HepG2 (cell line): ENCODE results near the gene ENO1. TPM values are rescaled to one million over a fixed set of nuclear protein-coding genes. Genes with fewer than 3 reads are reported as not detected.
A peak's percentile ranks its signal among the peaks of the same experiment; 100 is the strongest.

Source experiments
- ATAC-seq: fragments of 200-7000 bp; cut with Tn5 transposase; 3 replicates; pipeline ENCODE4 v1.9.1; 2020; ENCODE audit warnings: mild to moderate bottlenecking, moderate library complexity
- BruUV-seq: library from RNA; stranded (reverse); fragments of 400-500 nt; replicated peaks from 2 replicates; lab custom pipeline; 2021; lab: Mats Ljungman, UMichigan
- CTCF ChIA-PET: fragments of 300-600 bp; formaldehyde crosslinking; extraction: SDS; loops from one replicate; lab custom pipeline; 2021; ENCODE audit warnings: low total read pairs, inconsistent platforms, low intra/inter-chr PET ratio; lab: Yijun Ruan, JAX
- POLR2A ChIA-PET: fragments of 350-600 bp; sonication (Branson Sonifier 250); formaldehyde crosslinking; loops from one replicate; lab custom pipeline; 2020; ENCODE audit warnings: antibody characterized with exemption, inconsistent platforms; lab: Yijun Ruan, JAX
- DNase-seq: peaks from one replicate; pipeline ENCODE4 v3.0.0-alpha.2; 2015; ENCODE audit warnings: low spot score
- FAIRE-seq: peaks from 3 replicates; lab custom pipeline; 2011; peaks lifted over from hg19 to GRCh38; lab: Jason Lieb, UNC
- H2AFZ ChIP-seq: one replicate; pipeline ENCODE4 v1.6.1; 2011; ENCODE audit warnings: low read length, inconsistent platforms
- H3K27ac ChIP-seq: fragments of 300-600 bp; 3 replicates; pipeline ENCODE4 v1.8.0; 2011; ENCODE audit warnings: mixed run types, mild to moderate bottlenecking, mixed read lengths, low read length, inconsistent platforms; ENCODE audit not compliant: insufficient read depth; ENCODE audit errors: extremely low read length
- H3K27me3 ChIP-seq, 2 experiments: fragments of 200-600 bp in 1 of 2; 2 replicates in 1 of 2; 3 replicates in 1 of 2; pipeline versions ENCODE4 v1.6.0 to v1.8.0; 2011; ENCODE audit warnings: low read length in 2 of 2, mild to moderate bottlenecking in 2 of 2, moderate library complexity in 2 of 2, inconsistent platforms in 1 of 2; ENCODE audit not compliant: insufficient read depth in 2 of 2, control insufficient read depth in 1 of 2
- H3K36me3 ChIP-seq, 2 experiments: fragments of 200-600 bp in 1 of 2; replicated peaks in 1 of 2; 2 replicates in 1 of 2; 3 replicates in 1 of 2; pipeline versions ENCODE4 v1.5.1 to v1.8.0; 2011; ENCODE audit warnings: low read length in 2 of 2, inconsistent platforms in 1 of 2; ENCODE audit not compliant: insufficient read depth in 2 of 2, control insufficient read depth in 1 of 2
- H3K4me1 ChIP-seq: 2 replicates; pipeline ENCODE4 v1.5.1; 2012; ENCODE audit warnings: low read length, inconsistent platforms; ENCODE audit not compliant: insufficient read depth
- H3K4me2 ChIP-seq: 2 replicates; pipeline ENCODE4 v1.6.0; 2011; ENCODE audit warnings: low read depth, low read length, inconsistent platforms
- H3K4me3 ChIP-seq, 3 experiments: fragments of 200-600 bp in 1 of 3; sonication (generic), shearing (Covaris generic) in 1 of 3; replicated peaks in 1 of 3; 2 replicates each; pipeline ENCODE4 v1.5.1; 2011 to 2016; ENCODE audit warnings: low read length in 3 of 3, inconsistent platforms in 2 of 3, low read depth in 2 of 3, mild to moderate bottlenecking in 2 of 3, control low read depth in 1 of 3, mixed read lengths in 1 of 3; ENCODE audit not compliant: insufficient read depth in 1 of 3
- H3K79me2 ChIP-seq: one replicate; pipeline ENCODE4 v1.6.1; 2011; ENCODE audit warnings: low read length, inconsistent platforms; ENCODE audit not compliant: insufficient read depth
- H3K9ac ChIP-seq: 2 replicates; pipeline ENCODE4 v1.6.0; 2011; ENCODE audit warnings: mild to moderate bottlenecking, low read depth, low read length, inconsistent platforms; ENCODE audit not compliant: insufficient read depth
- H3K9me3 ChIP-seq: 2 replicates; pipeline ENCODE4 v1.5.1; 2012; ENCODE audit warnings: mild to moderate bottlenecking, low read length
- H4K20me1 ChIP-seq: 2 replicates; pipeline ENCODE4 v1.6.0; 2011; ENCODE audit warnings: inconsistent platforms, mild to moderate bottlenecking, low read length, moderate library complexity; ENCODE audit not compliant: insufficient read depth
- MAFG ChIP-seq: sonication (generic); formaldehyde crosslinking; IDR thresholded peaks from 2 replicates; pipeline ENCODE4 v1.5.1; 2020; ENCODE audit warnings: mild to moderate bottlenecking, missing genetic modification reagents
- MBD4 ChIP-seq: IDR thresholded peaks from 2 replicates; pipeline ENCODE4 v1.6.1; 2012; ENCODE audit warnings: low read length, inconsistent platforms, borderline replicate concordance
- NFE2L2 ChIP-seq: fragments of 150-350 bp; IDR thresholded peaks from 2 replicates; pipeline ENCODE4 v1.6.1; 2014; ENCODE audit warnings: low read length
- NFRKB ChIP-seq: fragments of 450-650 bp; IDR thresholded peaks from 2 replicates; pipeline ENCODE4 v1.6.1; 2017
- RBFOX2 ChIP-seq: fragments of 200-400 bp; formaldehyde crosslinking; IDR thresholded peaks from 2 replicates; pipeline ENCODE4 v1.6.1; 2017; ENCODE audit warnings: low read depth, mild to moderate bottlenecking, low read length
- TBL1XR1 ChIP-seq: fragments of 150-350 bp; IDR thresholded peaks from 2 replicates; pipeline ENCODE4 v1.6.1; 2014; ENCODE audit warnings: borderline replicate concordance, low read length; ENCODE audit not compliant: partially characterized antibody
- ZC3H4 ChIP-seq: sonication (generic); formaldehyde crosslinking; IDR thresholded peaks from 2 replicates; pipeline ENCODE4 v1.4.0; 2020; ENCODE audit warnings: missing genetic modification reagents, borderline replicate concordance
- ZNF17 ChIP-seq: sonication (generic); formaldehyde crosslinking; IDR thresholded peaks from 2 replicates; pipeline ENCODE4 v1.5.0; 2020; ENCODE audit warnings: mild to moderate bottlenecking, missing genetic modification reagents
- ZNF235 ChIP-seq: sonication (generic); formaldehyde crosslinking; IDR thresholded peaks from 2 replicates; pipeline ENCODE4 v1.8.1; 2023; ENCODE audit warnings: mild to moderate bottlenecking, missing genetic modification reagents, borderline replicate concordance
- ZNF317 ChIP-seq: sonication (generic); formaldehyde crosslinking; IDR thresholded peaks from 2 replicates; pipeline ENCODE4 v1.5.0; 2020; ENCODE audit warnings: mild to moderate bottlenecking, missing genetic modification reagents
- ZNF547 ChIP-seq: sonication (generic); formaldehyde crosslinking; IDR thresholded peaks from 2 replicates; pipeline ENCODE4 v1.5.1; 2020; ENCODE audit warnings: mild to moderate bottlenecking, missing genetic modification reagents
- ZNF644 ChIP-seq: IDR thresholded peaks from 2 replicates; pipeline ENCODE4 v1.6.1; 2016; ENCODE audit warnings: low read depth
- WGBS: methylation state at CpG from one replicate; pipeline ENCODE4 v1.1.6; 2017; ENCODE audit warnings: low lambda C conversion rate; 5-methylcytosine and 5-hydroxymethylcytosine counted together
- in situ Hi-C: cut with HindIII; loops from 2 replicates; pipeline ENCODE4 v1.10.0; 2017; ENCODE audit warnings: low pct_unique_long_range_greater_than_20kb; ENCODE audit not compliant: extremely low pct_ligation_motif_present
- intact Hi-C: fragments of 100-400 bp; cut with micrococcal nuclease; formaldehyde crosslinking; loops from one replicate; pipeline ENCODE4 v1.10.0; 2022; ENCODE audit not compliant: unreplicated experiment
- polyA plus RNA-seq, 8 experiments: library from polyadenylated mRNA; depleted of rRNA in 3 of 8; stranded (reverse) in 7 of 8; unstranded in 1 of 8; fragments of >200 nt; fragmentation: Illumina TruSeq in 4 of 8; extraction: Trizol in 4 of 8; gene quantifications; 2 replicates each; pipeline versions ENCODE4 v1.2.1 to v1.2.3, GENCODE V29; 2011 to 2016; ENCODE audit warnings: low read depth in 4 of 8, missing spikeins in 1 of 8, mixed read lengths in 1 of 8; ENCODE audit not compliant: insufficient read depth in 1 of 8
- total RNA-seq, 5 experiments: library from RNA; depleted of rRNA; stranded (reverse); fragments of >200 nt; fragmentation: Illumina TruSeq; extraction: Trizol; gene quantifications; 2 replicates each; pipeline ENCODE4 v1.2.3, GENCODE V29; 2016; ENCODE audit warnings: low read depth in 1 of 5
- TF ChIP-seq, protein P1 (sequence below), 2 experiments: IDR thresholded peaks; 2 replicates each; pipeline ENCODE4 v1.6.1; 2011 to 2012; ENCODE audit warnings: low read length in 2 of 2, borderline replicate concordance in 1 of 2, low read depth in 1 of 2, mild to moderate bottlenecking in 1 of 2, moderate library complexity in 1 of 2
- TF ChIP-seq, protein P2 (sequence below): sonication (generic); formaldehyde crosslinking; IDR thresholded peaks from 2 replicates; pipeline ENCODE4 v1.4.0; 2020; ENCODE audit warnings: mild to moderate bottlenecking, low read depth, missing genetic modification reagents
- TF ChIP-seq, protein P3 (sequence below): sonication (generic); formaldehyde crosslinking; IDR thresholded peaks from 2 replicates; pipeline ENCODE4 v1.5.0; 2020; ENCODE audit warnings: missing genetic modification reagents, mild to moderate bottlenecking, borderline replicate concordance

ENO1 gene
- total and polyA plus RNA-seq, 2 of the 13 experiments (the other 11 are each of a cell fraction or from before 2014, with no cell fraction given) = 1,559 to 3,103 TPM

DNA sequence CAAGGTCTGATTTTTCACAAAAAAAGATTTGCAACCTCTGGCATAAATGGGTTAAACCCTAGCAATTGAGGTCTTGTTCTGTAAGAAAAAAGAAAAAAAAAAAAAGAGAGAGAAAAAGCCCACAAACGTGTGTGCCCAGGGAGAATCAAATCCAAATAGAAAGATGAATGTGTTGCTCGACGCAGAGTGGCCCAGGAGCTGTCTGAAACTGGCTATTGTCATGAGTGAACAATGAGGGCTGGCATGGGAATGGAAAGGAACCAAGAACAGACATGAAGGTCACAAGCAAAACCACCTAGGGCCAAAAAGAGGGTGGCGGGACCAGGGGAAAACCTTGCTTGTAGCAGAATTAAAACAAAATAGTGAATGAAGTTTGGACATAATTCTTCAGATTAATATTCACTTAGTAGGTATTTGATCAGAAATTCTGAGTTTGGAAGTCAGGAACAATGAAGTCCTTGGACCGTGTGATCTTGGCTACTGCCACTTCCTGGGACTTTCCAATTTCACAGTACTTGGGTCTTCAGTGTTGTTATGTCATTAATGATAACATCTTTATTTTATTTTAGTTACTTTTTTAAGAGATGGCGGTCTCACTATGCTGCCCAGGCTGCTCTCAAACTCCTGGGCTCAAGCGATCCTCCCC, 3.1 kb downstream of the ENO1 start (continued):
- TF ChIP-seq, protein P1, sequence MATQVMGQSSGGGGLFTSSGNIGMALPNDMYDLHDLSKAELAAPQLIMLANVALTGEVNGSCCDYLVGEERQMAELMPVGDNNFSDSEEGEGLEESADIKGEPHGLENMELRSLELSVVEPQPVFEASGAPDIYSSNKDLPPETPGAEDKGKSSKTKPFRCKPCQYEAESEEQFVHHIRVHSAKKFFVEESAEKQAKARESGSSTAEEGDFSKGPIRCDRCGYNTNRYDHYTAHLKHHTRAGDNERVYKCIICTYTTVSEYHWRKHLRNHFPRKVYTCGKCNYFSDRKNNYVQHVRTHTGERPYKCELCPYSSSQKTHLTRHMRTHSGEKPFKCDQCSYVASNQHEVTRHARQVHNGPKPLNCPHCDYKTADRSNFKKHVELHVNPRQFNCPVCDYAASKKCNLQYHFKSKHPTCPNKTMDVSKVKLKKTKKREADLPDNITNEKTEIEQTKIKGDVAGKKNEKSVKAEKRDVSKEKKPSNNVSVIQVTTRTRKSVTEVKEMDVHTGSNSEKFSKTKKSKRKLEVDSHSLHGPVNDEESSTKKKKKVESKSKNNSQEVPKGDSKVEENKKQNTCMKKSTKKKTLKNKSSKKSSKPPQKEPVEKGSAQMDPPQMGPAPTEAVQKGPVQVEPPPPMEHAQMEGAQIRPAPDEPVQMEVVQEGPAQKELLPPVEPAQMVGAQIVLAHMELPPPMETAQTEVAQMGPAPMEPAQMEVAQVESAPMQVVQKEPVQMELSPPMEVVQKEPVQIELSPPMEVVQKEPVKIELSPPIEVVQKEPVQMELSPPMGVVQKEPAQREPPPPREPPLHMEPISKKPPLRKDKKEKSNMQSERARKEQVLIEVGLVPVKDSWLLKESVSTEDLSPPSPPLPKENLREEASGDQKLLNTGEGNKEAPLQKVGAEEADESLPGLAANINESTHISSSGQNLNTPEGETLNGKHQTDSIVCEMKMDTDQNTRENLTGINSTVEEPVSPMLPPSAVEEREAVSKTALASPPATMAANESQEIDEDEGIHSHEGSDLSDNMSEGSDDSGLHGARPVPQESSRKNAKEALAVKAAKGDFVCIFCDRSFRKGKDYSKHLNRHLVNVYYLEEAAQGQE (IDR thresholded peaks at IDR 0.05; ENCODE audit: borderline replicate concordance in 1 of 2, low read depth in 1 of 2, low read length in 2 of 2) = no peak
- no peak for TF ChIP-seq ZNF235
- TF ChIP-seq ZNF317 = peak; percentile 64; the same call in 1 of the 2 replicates

DNA sequence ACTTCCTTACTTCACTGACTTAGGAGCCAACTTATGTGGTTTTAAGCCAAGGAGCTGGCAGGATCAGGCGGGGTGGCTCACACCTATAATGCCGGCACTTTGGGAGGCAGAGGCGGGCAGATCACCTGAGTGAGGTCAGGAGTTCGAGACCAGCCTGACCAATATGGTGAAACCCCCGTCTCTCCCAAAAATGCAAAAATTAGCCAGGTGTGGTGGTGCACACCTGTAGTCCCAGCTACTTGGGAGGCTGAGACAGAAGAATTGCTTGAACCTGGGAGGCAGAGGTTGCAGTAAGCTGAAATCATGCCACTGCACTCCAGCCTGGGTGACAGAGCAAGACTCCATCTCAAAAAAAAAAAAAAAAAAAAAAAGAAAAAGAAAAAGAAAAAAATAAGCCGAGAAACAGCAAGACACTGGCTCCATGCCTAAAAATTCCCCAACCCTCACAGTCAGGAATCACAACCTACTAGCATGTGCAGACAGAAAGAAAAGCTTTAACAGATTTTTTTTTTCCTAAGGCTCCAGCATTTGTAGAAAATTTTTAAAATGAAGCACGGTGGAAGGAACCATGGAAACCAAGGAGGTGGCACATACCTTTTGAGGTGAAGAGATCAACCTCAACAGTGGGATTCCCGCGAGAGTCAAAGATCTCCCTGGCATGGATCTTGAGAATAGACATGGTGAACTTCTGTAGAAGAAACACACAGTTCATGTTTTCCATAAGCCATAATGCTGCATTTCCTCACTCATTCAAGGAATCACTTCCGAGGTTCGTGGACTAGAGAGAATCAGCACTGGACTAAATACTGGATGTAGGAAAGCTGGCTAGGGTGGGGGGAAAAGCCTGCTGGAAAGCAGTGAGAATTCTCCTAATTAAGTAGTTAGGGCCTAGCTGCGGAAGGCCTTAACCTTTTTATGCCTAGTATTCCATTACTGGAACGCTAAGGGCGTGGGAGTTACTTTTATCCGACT, 4.0 kb downstream of the ENO1 start:
- BruUV-seq = no TSS peak
- Histone ChIP-seq H2AFZ (no peak overlapping the region), H3K36me3 (peaks cover 28 to 69% of the 10 kb centered on the region in 2 experiments), H3K9me3 (no peaks in the 10 kb centered on the region), H3K27ac (peak overlapping the region; percentile 55), H3K4me3 (peak overlapping the region; percentile 70 to 93 (median 93)), H3K9ac (peak overlapping the region; percentile 97), H3K4me2 (peak overlapping the region; percentile 90), H4K20me1 (peaks cover 78% of the 10 kb centered on the region), H3K79me2 (peaks cover 85% of the 10 kb centered on the region), H3K27me3 (peaks cover 0 to 2% of the 10 kb centered on the region in 2 experiments; a peak in 2 of 5 replicates), H3K4me1 (peaks cover 62% of the 10 kb centered on the region)
- intact Hi-C loops (no loop called here), in situ Hi-C loops (no loop called here)
- ChIA-PET CTCF (no interaction called here), POLR2A (interaction anchor here (1.1 to 2.4 kb wide), 2 partner anchors 12 to 26 kb away, joined by 3 to 43 read pairs; no protein-coding TSS in a partner anchor)
- ATAC-seq = no peak
- 53% methylated on average over 13 of the region's 15 CpGs for WGBS
- FAIRE-seq = no peak
- no peak for DNase-seq
- TF ChIP-seq ZNF547 (CRISPR knock-in tag) = no peak
- TF ChIP-seq, protein P2, sequence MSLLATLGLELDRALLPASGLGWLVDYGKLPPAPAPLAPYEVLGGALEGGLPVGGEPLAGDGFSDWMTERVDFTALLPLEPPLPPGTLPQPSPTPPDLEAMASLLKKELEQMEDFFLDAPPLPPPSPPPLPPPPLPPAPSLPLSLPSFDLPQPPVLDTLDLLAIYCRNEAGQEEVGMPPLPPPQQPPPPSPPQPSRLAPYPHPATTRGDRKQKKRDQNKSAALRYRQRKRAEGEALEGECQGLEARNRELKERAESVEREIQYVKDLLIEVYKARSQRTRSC (CRISPR knock-in tag) = no peak
- 0 out of 2 replicates have a peak, but pooled peaks have one; percentile 9 for TF ChIP-seq MBD4
- TF ChIP-seq ZC3H4 = 0 out of 2 replicates have a peak, but pooled peaks have one; percentile 8
- no peak for TF ChIP-seq TBL1XR1
- TF ChIP-seq ZNF644 (CRISPR knock-in tag) = no peak
- no peak for TF ChIP-seq MAFG (CRISPR knock-in tag)
- TF ChIP-seq, protein P3, sequence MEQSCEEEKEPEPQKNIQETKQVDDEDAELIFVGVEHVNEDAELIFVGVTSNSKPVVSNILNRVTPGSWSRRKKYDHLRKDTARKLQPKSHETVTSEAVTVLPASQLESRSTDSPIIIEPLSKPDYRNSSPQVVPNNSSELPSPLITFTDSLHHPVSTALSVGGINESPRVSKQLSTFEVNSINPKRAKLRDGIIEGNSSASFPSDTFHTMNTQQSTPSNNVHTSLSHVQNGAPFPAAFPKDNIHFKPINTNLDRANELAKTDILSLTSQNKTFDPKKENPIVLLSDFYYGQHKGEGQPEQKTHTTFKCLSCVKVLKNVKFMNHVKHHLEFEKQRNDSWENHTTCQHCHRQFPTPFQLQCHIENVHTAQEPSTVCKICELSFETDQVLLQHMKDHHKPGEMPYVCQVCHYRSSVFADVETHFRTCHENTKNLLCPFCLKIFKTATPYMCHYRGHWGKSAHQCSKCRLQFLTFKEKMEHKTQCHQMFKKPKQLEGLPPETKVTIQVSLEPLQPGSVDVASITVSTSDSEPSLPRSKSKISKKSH = no peak
- TF ChIP-seq ZNF17 (CRISPR knock-in tag) = no peak
- no peak for TF ChIP-seq NFRKB
- TF ChIP-seq RBFOX2 = peak; percentile 37
- no peak for TF ChIP-seq NFE2L2
